PFSK-1 (cell line): ENCODE data around the gene UBE2E3.

Experiments used
- FOXP2 ChIP-seq: optimal IDR thresholded peaks from 2 replicates; pipeline ENCODE3; 2011; ENCODE audit warnings: borderline replicate concordance, control low read depth, inconsistent platforms; ENCODE audit not compliant: insufficient read depth; ENCODE audit errors: extremely low read length, extremely low read depth
- POLR2AphosphoS5 ChIP-seq: IDR thresholded peaks from 2 replicates; pipeline ENCODE4 v1.6.1; 2012; ENCODE audit warnings: low read depth, mild to moderate bottlenecking, control low read depth, low read length, moderate library complexity
- SIN3A ChIP-seq: IDR thresholded peaks from 2 replicates; pipeline ENCODE4 v1.6.1; 2012; ENCODE audit warnings: mild to moderate bottlenecking, low read length, moderate library complexity, borderline replicate concordance; ENCODE audit not compliant: insufficient read depth
- TAF1 ChIP-seq: IDR thresholded peaks from 2 replicates; pipeline ENCODE4 v1.6.1; 2012; ENCODE audit warnings: low read length, control low read depth, borderline replicate concordance; ENCODE audit not compliant: insufficient read depth
- TF ChIP-seq, protein P1 (sequence below), 2 experiments: IDR thresholded peaks; 2 replicates each; pipeline versions ENCODE4 v1.6.1 to v1.8.0; 2011 to 2012; ENCODE audit warnings: low read depth in 2 of 2, low read length in 2 of 2, control low read depth in 1 of 2, inconsistent platforms in 1 of 2, mild to moderate bottlenecking in 1 of 2, moderate library complexity in 1 of 2; ENCODE audit not compliant: insufficient read depth in 1 of 2

Gene UBE2E3

GRCh38 chr2:181066333-181066732, 85.9 kb downstream of the UBE2E3 start:
- TF ChIP-seq TAF1 (no peak), FOXP2 (no peak)

- no peak for TF ChIP-seq TAF1
- no peak for TF ChIP-seq SIN3A
- TF ChIP-seq POLR2AphosphoS5, result no peak
- TF ChIP-seq FOXP2, result no peak
- TF ChIP-seq, protein P1, sequence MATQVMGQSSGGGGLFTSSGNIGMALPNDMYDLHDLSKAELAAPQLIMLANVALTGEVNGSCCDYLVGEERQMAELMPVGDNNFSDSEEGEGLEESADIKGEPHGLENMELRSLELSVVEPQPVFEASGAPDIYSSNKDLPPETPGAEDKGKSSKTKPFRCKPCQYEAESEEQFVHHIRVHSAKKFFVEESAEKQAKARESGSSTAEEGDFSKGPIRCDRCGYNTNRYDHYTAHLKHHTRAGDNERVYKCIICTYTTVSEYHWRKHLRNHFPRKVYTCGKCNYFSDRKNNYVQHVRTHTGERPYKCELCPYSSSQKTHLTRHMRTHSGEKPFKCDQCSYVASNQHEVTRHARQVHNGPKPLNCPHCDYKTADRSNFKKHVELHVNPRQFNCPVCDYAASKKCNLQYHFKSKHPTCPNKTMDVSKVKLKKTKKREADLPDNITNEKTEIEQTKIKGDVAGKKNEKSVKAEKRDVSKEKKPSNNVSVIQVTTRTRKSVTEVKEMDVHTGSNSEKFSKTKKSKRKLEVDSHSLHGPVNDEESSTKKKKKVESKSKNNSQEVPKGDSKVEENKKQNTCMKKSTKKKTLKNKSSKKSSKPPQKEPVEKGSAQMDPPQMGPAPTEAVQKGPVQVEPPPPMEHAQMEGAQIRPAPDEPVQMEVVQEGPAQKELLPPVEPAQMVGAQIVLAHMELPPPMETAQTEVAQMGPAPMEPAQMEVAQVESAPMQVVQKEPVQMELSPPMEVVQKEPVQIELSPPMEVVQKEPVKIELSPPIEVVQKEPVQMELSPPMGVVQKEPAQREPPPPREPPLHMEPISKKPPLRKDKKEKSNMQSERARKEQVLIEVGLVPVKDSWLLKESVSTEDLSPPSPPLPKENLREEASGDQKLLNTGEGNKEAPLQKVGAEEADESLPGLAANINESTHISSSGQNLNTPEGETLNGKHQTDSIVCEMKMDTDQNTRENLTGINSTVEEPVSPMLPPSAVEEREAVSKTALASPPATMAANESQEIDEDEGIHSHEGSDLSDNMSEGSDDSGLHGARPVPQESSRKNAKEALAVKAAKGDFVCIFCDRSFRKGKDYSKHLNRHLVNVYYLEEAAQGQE (IDR thresholded peaks at IDR 0.05; ENCODE audit: insufficient read depth in 1 of 2, low read depth in 2 of 2, low read length in 2 of 2), result no peak
These were observed 89.9 kb downstream of the UBE2E3 start for GRCh38 chr2:181070119-181070835.

- no peak for TF ChIP-seq TAF1
- no peak for TF ChIP-seq SIN3A
- no peak for TF ChIP-seq POLR2AphosphoS5
- TF ChIP-seq, protein P1 (IDR thresholded peaks at IDR 0.05; ENCODE audit: insufficient read depth in 1 of 2, low read depth in 2 of 2, low read length in 2 of 2), result no peak
- TF ChIP-seq FOXP2, result no peak
These were observed 90.4 kb downstream of the UBE2E3 start for GRCh38 chr2:181070836-181071200.

GRCh38 chr2:181072486-181073235, 92.3 kb downstream of the UBE2E3 start:
- TF ChIP-seq FOXP2, result no peak
- TF ChIP-seq TAF1, result no peak
- TF ChIP-seq, protein P1 (IDR thresholded peaks at IDR 0.05; ENCODE audit: insufficient read depth in 1 of 2, low read depth in 2 of 2, low read length in 2 of 2), result no peak

DNA sequence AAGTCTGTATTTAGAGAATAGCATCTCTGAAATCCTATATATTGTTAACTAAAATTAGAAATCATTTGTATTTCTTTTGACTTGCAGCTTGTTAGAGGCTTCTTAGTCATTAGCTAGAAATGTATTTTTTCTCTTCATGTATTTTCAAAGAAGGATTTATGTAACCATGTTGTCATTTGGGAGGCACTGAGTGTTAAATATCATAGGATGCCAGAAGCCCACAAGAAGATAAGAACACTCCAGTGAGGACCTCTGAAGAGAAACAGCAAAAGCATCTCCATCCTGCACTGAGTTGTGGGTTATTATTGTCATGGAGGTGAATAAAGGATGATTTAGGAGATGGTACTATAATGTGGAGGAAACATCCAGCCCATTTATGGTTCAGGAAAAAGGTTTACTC, 93.5 kb downstream of the UBE2E3 start:
- TF ChIP-seq POLR2AphosphoS5, result no peak

- TF ChIP-seq FOXP2 (no peak), SIN3A (no peak), TAF1 (no peak), POLR2AphosphoS5 (no peak)
- TF ChIP-seq, protein P1 (IDR thresholded peaks at IDR 0.05; ENCODE audit: insufficient read depth in 1 of 2, low read depth in 2 of 2, low read length in 2 of 2), result no peak
These were observed 94.1 kb downstream of the UBE2E3 start for GRCh38 chr2:181074457-181074856.
